ENCODE measurements around the gene QRICH2. TPM values are rescaled to one million over a fixed set of nuclear protein-coding genes. Genes with fewer than 3 reads are reported as not detected.

The QRICH2 gene
- 0.91 to 2.4 TPM (median 1.1 TPM) in 5 replicates for total RNA-seq (2022; extraction: Qiagen RNA extraction; ENCODE audit: low read depth)

GRCh38 chr17:76307966-76308338, at the start of gene QRICH2:
QRICH2 (minus strand) TSS chr17:76308276; CDS start chr17:76307998, 278 bp downstream.

GRCh38 chr17:76353599-76354316, 45.7 kb upstream of the QRICH2 start, which contains the start of gene PRPSAP1:
PRPSAP1 (minus strand) TSS chr17:76353916; CDS start chr17:76353703, 213 bp downstream.

GRCh38 chr17:76264755-76265623, 43.1 kb downstream of the QRICH2 start, which contains the start of gene UBALD2:
UBALD2 (plus strand) TSS chr17:76265348; CDS start chr17:76265506, 158 bp downstream.

GRCh38 chr17:76240461-76241203, 67.4 kb downstream of the QRICH2 start, which contains the start of gene RNF157:
RNF157 (minus strand) TSS chr17:76240493; CDS start chr17:76240240, 253 bp downstream.

Other genes starting within 250 kb of the QRICH2 start
- 86.5 to 92.3 TPM (median 88.2 TPM) in 5 replicates for gene SRP68, start 235.8 kb downstream of the QRICH2 start, total RNA-seq (2022; extraction: Qiagen RNA extraction; ENCODE audit: low read depth)
- 0.77 to 1.7 TPM (median 1.4 TPM) in 5 replicates for gene GALR2, start 233.5 kb downstream of the QRICH2 start, total RNA-seq (2022; extraction: Qiagen RNA extraction; ENCODE audit: low read depth)
- gene ZACN, start 229.1 kb downstream of the QRICH2 start, total RNA-seq (2022; extraction: Qiagen RNA extraction; ENCODE audit: low read depth) = 0.40 to 0.76 TPM (median 0.59 TPM) in 5 replicates
- 57.6 to 70.2 TPM (median 67.2 TPM) in 5 replicates for gene EXOC7, start 204.5 kb downstream of the QRICH2 start, total RNA-seq (2022; extraction: Qiagen RNA extraction; ENCODE audit: low read depth)
- 0.23 to 0.40 TPM (median 0.30 TPM) in 5 replicates for gene FOXJ1, start 167.0 kb downstream of the QRICH2 start, total RNA-seq (2022; extraction: Qiagen RNA extraction; ENCODE audit: low read depth)
- gene RNF157, start 67.8 kb downstream of the QRICH2 start, total RNA-seq (2022; extraction: Qiagen RNA extraction; ENCODE audit: low read depth) = 5.4 to 10.6 TPM (median 6.3 TPM) in 5 replicates
- gene UBALD2, start 42.9 kb downstream of the QRICH2 start, total RNA-seq (2022; extraction: Qiagen RNA extraction; ENCODE audit: low read depth) = 50.3 to 85.3 TPM (median 81.5 TPM) in 5 replicates
- 57.3 to 69.3 TPM (median 63.4 TPM) in 5 replicates for gene PRPSAP1, start 45.6 kb upstream of the QRICH2 start, total RNA-seq (2022; extraction: Qiagen RNA extraction; ENCODE audit: low read depth)
- gene SPHK1, start 76.3 kb upstream of the QRICH2 start, total RNA-seq (2022; extraction: Qiagen RNA extraction; ENCODE audit: low read depth) = 46.3 to 67.7 TPM (median 55.5 TPM) in 5 replicates
- 31.1 to 38.0 TPM (median 34.6 TPM) in 5 replicates for gene UBE2O, start 144.9 kb upstream of the QRICH2 start, total RNA-seq (2022; extraction: Qiagen RNA extraction; ENCODE audit: low read depth)
- gene AANAT, start 159.3 kb upstream of the QRICH2 start, total RNA-seq (2022; extraction: Qiagen RNA extraction; ENCODE audit: low read depth) = 0.25 to 0.50 TPM (median 0.31 TPM) in 4 of 5 replicates, not detected in the other
- 56.3 to 75.4 TPM (median 63.3 TPM) in 5 replicates for gene RHBDF2, start 193.1 kb upstream of the QRICH2 start, total RNA-seq (2022; extraction: Qiagen RNA extraction; ENCODE audit: low read depth)
- 1.1 to 1.9 TPM (median 1.2 TPM) in 5 replicates for gene CYGB, start 229.4 kb upstream of the QRICH2 start, total RNA-seq (2022; extraction: Qiagen RNA extraction; ENCODE audit: low read depth)
- gene PRCD, start 231.8 kb upstream of the QRICH2 start, total RNA-seq (2022; extraction: Qiagen RNA extraction; ENCODE audit: low read depth) = 0.02 TPM in 1 of 5 replicates, not detected in the others